CD14-positive monocyte (primary cell): Measurements from ENCODE around the gene GFI1B. TPM values are rescaled to one million over a fixed set of nuclear protein-coding genes. Genes with fewer than 3 reads are reported as not detected.

Experiments
- DNase-seq, 3 donors: peaks; one replicate each; pipeline ENCODE4 v3.0.0-alpha.2; 2011 to 2022
- H2AFZ ChIP-seq: 2 replicates; pipeline ENCODE4 v1.6.0; 2012; ENCODE audit warnings: mild to moderate bottlenecking, low read depth, low read length, inconsistent platforms; ENCODE audit not compliant: insufficient read depth, poor library complexity, severe bottlenecking
- H3K27ac ChIP-seq, 2 donors: 1 replicate in 1 of 2; 2 replicates in 1 of 2; pipeline ENCODE4 v1.5.1; 2012 to 2013; ENCODE audit warnings: low read length in 2 of 2, control low read depth in 1 of 2, inconsistent platforms in 1 of 2, low read depth in 1 of 2, mild to moderate bottlenecking in 1 of 2
- H3K27me3 ChIP-seq, 2 donors: one replicate each; pipeline versions ENCODE4 v1.6.0 to v1.6.1; 2011 to 2013; ENCODE audit warnings: low read length in 2 of 2; ENCODE audit not compliant: control insufficient read depth in 2 of 2, insufficient read depth in 2 of 2
- H3K36me3 ChIP-seq, 2 donors: replicated peaks in 1 of 2; 1 replicate in 1 of 2; 2 replicates in 1 of 2; pipeline versions ENCODE4 v1.5.1 to v1.6.1; 2012 to 2013; ENCODE audit warnings: low read length in 2 of 2, control low read depth in 1 of 2, inconsistent platforms in 1 of 2, mild to moderate bottlenecking in 1 of 2; ENCODE audit not compliant: insufficient read depth in 2 of 2, control insufficient read depth in 1 of 2
- H3K4me1 ChIP-seq, 2 donors: 1 replicate in 1 of 2; 2 replicates in 1 of 2; pipeline versions ENCODE4 v1.5.1 to v1.6.1; 2012 to 2013; ENCODE audit warnings: low read length in 2 of 2, control low read depth in 1 of 2, inconsistent platforms in 1 of 2, mild to moderate bottlenecking in 1 of 2, moderate library complexity in 1 of 2; ENCODE audit not compliant: insufficient read depth in 2 of 2, control insufficient read depth in 1 of 2
- H3K4me2 ChIP-seq: replicated peaks from 2 replicates; pipeline ENCODE3; 2012; ENCODE audit warnings: low read length, moderate library complexity, mild to moderate bottlenecking; ENCODE audit not compliant: poor library complexity, severe bottlenecking; ENCODE audit errors: extremely low read depth
- H3K4me3 ChIP-seq, 3 experiments: fragments of 200-600 bp in 1 of 3; sonication (generic) in 1 of 3; replicated peaks in 1 of 3; 1 replicate in 2 of 3; 2 replicates in 1 of 3; pipeline ENCODE4 v1.5.1; 2011 to 2013; ENCODE audit warnings: low read length in 3 of 3, mild to moderate bottlenecking in 3 of 3, control low read depth in 2 of 3, low read depth in 2 of 3, inconsistent platforms in 1 of 3, moderate library complexity in 1 of 3
- H3K79me2 ChIP-seq: 2 replicates; pipeline ENCODE4 v1.6.0; 2012; ENCODE audit warnings: mild to moderate bottlenecking, control low read depth, inconsistent platforms, low read length, moderate library complexity; ENCODE audit not compliant: insufficient read depth
- H3K9ac ChIP-seq: 2 replicates; pipeline ENCODE4 v1.6.0; 2017; ENCODE audit warnings: low read length, mild to moderate bottlenecking; ENCODE audit not compliant: insufficient read depth, poor library complexity, severe bottlenecking
- H3K9me3 ChIP-seq, 2 donors: replicated peaks in 1 of 2; 1 replicate in 1 of 2; 2 replicates in 1 of 2; pipeline versions ENCODE4 v1.5.1 to v1.6.1; 2012 to 2013; ENCODE audit warnings: low read length in 2 of 2, control low read depth in 1 of 2; ENCODE audit not compliant: control insufficient read depth in 1 of 2, insufficient read depth in 1 of 2
- H4K20me1 ChIP-seq: 2 replicates; pipeline ENCODE4 v1.6.0; 2012; ENCODE audit warnings: mild to moderate bottlenecking, low read length, control low read depth, moderate library complexity; ENCODE audit not compliant: insufficient read depth
- H3K27ac Mint-ChIP-seq, 7 donors: one replicate each; pipeline ENCODE4 v1.8.0; 2020; ENCODE audit warnings: mild to moderate bottlenecking in 7 of 7, mixed read lengths in 7 of 7, moderate library complexity in 6 of 7, inconsistent platforms in 2 of 7
- H3K27me3 Mint-ChIP-seq, 3 donors: one replicate each; pipeline ENCODE4 v1.8.0; 2021 to 2022; ENCODE audit warnings: low read depth in 3 of 3, mild to moderate bottlenecking in 3 of 3, mixed read lengths in 3 of 3, moderate library complexity in 3 of 3, inconsistent platforms in 1 of 3
- H3K36me3 Mint-ChIP-seq, 2 donors: one replicate each; pipeline ENCODE4 v1.8.0; 2020; ENCODE audit warnings: mixed read lengths in 2 of 2, inconsistent platforms in 1 of 2, mild to moderate bottlenecking in 1 of 2
- H3K4me1 Mint-ChIP-seq: one replicate; pipeline ENCODE4 v1.8.0; 2020; ENCODE audit warnings: mild to moderate bottlenecking, mixed read lengths
- H3K4me3 Mint-ChIP-seq, 2 donors: one replicate each; pipeline ENCODE4 v1.8.0; 2020; ENCODE audit warnings: mild to moderate bottlenecking in 2 of 2, mixed read lengths in 2 of 2, moderate library complexity in 1 of 2
- H3K9me3 Mint-ChIP-seq, 7 donors: one replicate each; pipeline ENCODE4 v1.8.0; 2020 to 2022; ENCODE audit warnings: mixed read lengths in 7 of 7, mild to moderate bottlenecking in 6 of 7, moderate library complexity in 6 of 7, inconsistent platforms in 2 of 7
- WGBS: methylation state at CpG from one replicate; pipeline ENCODE4 v1.1.5; 2013; ENCODE audit warnings: missing lambda C conversion rate; ENCODE audit not compliant: insufficient coverage; 5-methylcytosine and 5-hydroxymethylcytosine counted together
- intact Hi-C, 2 donors: fragments of 100-400 bp; cut with micrococcal nuclease; formaldehyde crosslinking; loops; one replicate each; pipeline versions ENCODE4 v1.15.0 to v1.15.1; 2023
- polyA plus RNA-seq, 3 donors: library from polyadenylated mRNA; depleted of rRNA in 1 of 3; unstranded in 2 of 3; stranded (reverse) in 1 of 3; fragments of 300-500 nt in 2 of 3; fragments of >200 nt in 1 of 3; fragmentation: Illumina TruSeq in 2 of 3; gene quantifications; 1 replicate in 2 of 3; 2 replicates in 1 of 3; pipeline ENCODE4 v1.2.3, GENCODE V29; 2012 to 2021
- TF ChIP-seq, protein P1 (sequence below): fragments of 200-600 bp; IDR thresholded peaks from one replicate; pipeline ENCODE4 v1.8.0; 2022; ENCODE audit warnings: antibody characterized with exemption, mild to moderate bottlenecking

Gene GFI1B
- polyA plus RNA-seq, 3 donors = 0.06 to 0.39 (median 0.21) TPM

DNA sequence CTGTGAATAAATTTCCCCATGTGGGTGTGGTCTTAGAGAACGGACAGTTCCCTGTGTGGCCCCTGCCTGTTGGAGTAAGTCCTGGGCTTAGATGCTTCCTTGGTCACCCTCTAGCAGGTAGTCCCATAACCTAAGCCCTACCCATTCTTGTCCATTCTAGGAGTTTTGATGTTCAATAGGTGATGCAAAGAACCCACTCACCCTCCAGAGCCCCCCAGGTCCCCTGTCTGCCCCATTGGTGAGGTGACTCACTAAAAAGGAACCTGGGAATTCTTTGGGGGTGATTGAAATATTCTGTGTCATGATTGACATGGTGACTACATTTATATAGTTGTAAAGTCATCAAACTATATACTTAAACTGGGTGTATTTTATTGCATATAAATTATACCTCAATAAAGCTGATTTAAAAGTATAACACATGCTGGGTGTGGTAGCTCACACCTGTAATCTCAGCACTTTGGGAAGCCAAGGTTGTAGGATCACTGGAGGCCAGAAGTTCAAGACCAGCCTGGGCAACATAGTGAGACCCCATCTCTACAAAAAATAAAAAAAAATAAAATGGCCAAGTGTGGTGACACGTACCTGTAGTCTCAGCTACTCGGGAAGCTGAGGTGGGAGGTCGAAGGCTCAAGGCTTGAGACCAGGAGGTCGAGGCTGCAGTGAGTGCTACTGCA lies 31.6 kb downstream of the GFI1B start:
- H3K36me3 ChIP-seq = no peaks in the 10 kb centered on the region
- H3K9ac ChIP-seq = no peak overlapping the region
- Mint-ChIP-seq H3K4me1 (peaks cover 4% of the 10 kb centered on the region), H3K4me3 (no peak overlapping the region), H3K9me3 (peaks cover 2 to 17% (median 6%) of the 10 kb centered on the region in 7 donors), H3K27me3 (peaks cover 2 to 4% (median 3%) of the 10 kb centered on the region in 3 donors), H3K27ac (no peak overlapping the region), H3K36me3 (no peaks in the 10 kb centered on the region)
- no peak overlapping the region for H3K27ac ChIP-seq
- H4K20me1 ChIP-seq = no peaks in the 10 kb centered on the region
- no peaks in the 10 kb centered on the region for H3K27me3 ChIP-seq
- no peaks in the 10 kb centered on the region for H3K9me3 ChIP-seq
- no peak overlapping the region for H2AFZ ChIP-seq
- no CpG with 5 or more reads among the region's 5 CpGs for WGBS
- no peak overlapping the region for H3K4me2 ChIP-seq
- TF ChIP-seq, protein P1, sequence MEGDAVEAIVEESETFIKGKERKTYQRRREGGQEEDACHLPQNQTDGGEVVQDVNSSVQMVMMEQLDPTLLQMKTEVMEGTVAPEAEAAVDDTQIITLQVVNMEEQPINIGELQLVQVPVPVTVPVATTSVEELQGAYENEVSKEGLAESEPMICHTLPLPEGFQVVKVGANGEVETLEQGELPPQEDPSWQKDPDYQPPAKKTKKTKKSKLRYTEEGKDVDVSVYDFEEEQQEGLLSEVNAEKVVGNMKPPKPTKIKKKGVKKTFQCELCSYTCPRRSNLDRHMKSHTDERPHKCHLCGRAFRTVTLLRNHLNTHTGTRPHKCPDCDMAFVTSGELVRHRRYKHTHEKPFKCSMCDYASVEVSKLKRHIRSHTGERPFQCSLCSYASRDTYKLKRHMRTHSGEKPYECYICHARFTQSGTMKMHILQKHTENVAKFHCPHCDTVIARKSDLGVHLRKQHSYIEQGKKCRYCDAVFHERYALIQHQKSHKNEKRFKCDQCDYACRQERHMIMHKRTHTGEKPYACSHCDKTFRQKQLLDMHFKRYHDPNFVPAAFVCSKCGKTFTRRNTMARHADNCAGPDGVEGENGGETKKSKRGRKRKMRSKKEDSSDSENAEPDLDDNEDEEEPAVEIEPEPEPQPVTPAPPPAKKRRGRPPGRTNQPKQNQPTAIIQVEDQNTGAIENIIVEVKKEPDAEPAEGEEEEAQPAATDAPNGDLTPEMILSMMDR = no peak
- no peak for DNase-seq
- H3K79me2 ChIP-seq = no peaks in the 10 kb centered on the region
- H3K4me3 ChIP-seq = no peak overlapping the region
- intact Hi-C loops = no loop called here
- H3K4me1 ChIP-seq = peaks cover 1 to 2% of the 10 kb centered on the region in 2 donors

DNA sequence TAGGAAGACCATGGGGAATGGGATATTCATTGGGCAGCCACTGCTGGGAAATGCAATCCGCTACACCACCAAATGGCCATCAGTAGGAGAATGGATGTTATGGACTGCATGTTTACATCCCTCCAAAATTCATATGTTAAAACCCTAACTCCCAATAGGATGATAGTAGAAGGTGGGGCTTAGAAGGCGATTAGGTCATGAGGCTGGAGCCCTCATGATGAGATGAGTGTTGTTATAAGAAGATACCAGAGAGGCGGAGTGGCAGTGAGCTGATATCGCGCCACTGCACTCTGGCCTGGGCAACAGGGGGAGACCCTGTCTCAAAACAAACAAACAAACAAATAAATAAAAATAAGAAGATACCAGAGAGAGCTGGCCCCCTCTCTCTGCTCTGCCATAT lies 36.2 kb downstream of the GFI1B start:
- Histone ChIP-seq H3K4me1 (no peaks in the 10 kb centered on the region), H3K9ac (no peak overlapping the region), H3K4me2 (no peak overlapping the region), H4K20me1 (no peaks in the 10 kb centered on the region), H3K4me3 (no peak overlapping the region), H3K36me3 (no peaks in the 10 kb centered on the region), H3K27me3 (no peaks in the 10 kb centered on the region), H3K9me3 (no peaks in the 10 kb centered on the region), H3K79me2 (no peaks in the 10 kb centered on the region), H3K27ac (no peak overlapping the region), H2AFZ (no peak overlapping the region)
- no CpG with 5 or more reads among the region's 5 CpGs for WGBS
- H3K27me3 Mint-ChIP-seq = peaks cover 0 to 3% (median 2%) of the 10 kb centered on the region in 3 donors
- DNase-seq = no peak
- intact Hi-C loops = no loop called here
- H3K9me3 Mint-ChIP-seq = peaks cover 5 to 28% (median 21%) of the 10 kb centered on the region in 7 donors
- no peak overlapping the region for H3K27ac Mint-ChIP-seq
- H3K4me1 Mint-ChIP-seq = no peaks in the 10 kb centered on the region
- no peaks in the 10 kb centered on the region for H3K36me3 Mint-ChIP-seq
- TF ChIP-seq, protein P1 = no peak
- H3K4me3 Mint-ChIP-seq = no peak overlapping the region
